WTC11 (cell line): Measurements from ENCODE around the gene BMPER. TPM values are rescaled to one million over a fixed set of nuclear protein-coding genes. Genes with fewer than 3 reads are reported as not detected.

Experiments
- ATAC-seq: fragments of 200-7000 bp; cut with Tn5 transposase; 2 replicates; pipeline ENCODE4 v1.10.0; 2021; ENCODE audit warnings: mild to moderate bottlenecking, moderate library complexity
- CTCF ChIA-PET: fragments of 300-600 bp; sonication (Branson Sonifier 250); formaldehyde crosslinking; loops from one replicate; lab custom pipeline; 2021; ENCODE audit warnings: antibody characterized with exemption; lab: Charles Lee
- POLR2A ChIA-PET: fragments of 350-600 bp; sonication (Branson Sonifier 250); formaldehyde crosslinking; loops from one replicate; lab custom pipeline; 2021; ENCODE audit warnings: antibody characterized with exemption; lab: Charles Lee
- DNase-seq: peaks from one replicate; pipeline ENCODE4 v3.0.0; 2021; ENCODE audit warnings: low spot score
- H3K27ac Mint-ChIP-seq: 2 replicates; pipeline ENCODE4 v1.8.0; 2021; ENCODE audit warnings: mixed read lengths
- H3K27me3 Mint-ChIP-seq: 2 replicates; pipeline ENCODE4 v1.8.0; 2021; ENCODE audit warnings: low read depth, mild to moderate bottlenecking, moderate library complexity, mixed read lengths
- H3K36me3 Mint-ChIP-seq: 2 replicates; pipeline ENCODE4 v1.8.0; 2021; ENCODE audit warnings: mixed read lengths
- H3K4me1 Mint-ChIP-seq: 2 replicates; pipeline ENCODE4 v1.8.0; 2022; ENCODE audit warnings: mixed read lengths
- H3K4me3 Mint-ChIP-seq: 2 replicates; pipeline ENCODE4 v1.8.0; 2021; ENCODE audit warnings: mild to moderate bottlenecking, moderate library complexity, mixed read lengths
- H3K9me3 Mint-ChIP-seq: 2 replicates; pipeline ENCODE4 v1.8.0; 2021; ENCODE audit warnings: mixed read lengths
- ARID4B ChIP-seq: sonication (generic); formaldehyde crosslinking; IDR thresholded peaks from 2 replicates; pipeline ENCODE4 v1.8.0; 2023; ENCODE audit warnings: missing genetic modification reagents, mild to moderate bottlenecking, borderline replicate concordance
- ATF2 ChIP-seq: sonication (generic); formaldehyde crosslinking; IDR thresholded peaks from 2 replicates; pipeline ENCODE4 v1.8.1; 2022; ENCODE audit warnings: low read depth, missing genetic modification reagents, borderline replicate concordance
- CDX4 ChIP-seq: fragments of 250-450 bp; sonication (Bioruptor Pico); IDR thresholded peaks from 2 replicates; pipeline ENCODE4 v1.9.0; 2021; ENCODE audit warnings: moderate library complexity, mild to moderate bottlenecking, inconsistent platforms, borderline replicate concordance
- CREB1 ChIP-seq: sonication (generic); formaldehyde crosslinking; IDR thresholded peaks from 2 replicates; pipeline ENCODE4 v1.8.0; 2023; ENCODE audit warnings: mild to moderate bottlenecking, missing genetic modification reagents
- EMX1 ChIP-seq: fragments of 250-450 bp; sonication (Bioruptor Pico); IDR thresholded peaks from 2 replicates; pipeline ENCODE4 v1.8.0; 2021; ENCODE audit warnings: mild to moderate bottlenecking
- FOXK1 ChIP-seq: sonication (generic); formaldehyde crosslinking; IDR thresholded peaks from 2 replicates; pipeline ENCODE4 v1.8.0; 2022; ENCODE audit warnings: mild to moderate bottlenecking, moderate library complexity, missing genetic modification reagents
- FOXP1 ChIP-seq: sonication (generic); formaldehyde crosslinking; IDR thresholded peaks from 2 replicates; pipeline ENCODE4 v1.8.0; 2022; ENCODE audit warnings: missing genetic modification reagents, mild to moderate bottlenecking, moderate library complexity, borderline replicate concordance
- FOXP4 ChIP-seq: sonication (generic); formaldehyde crosslinking; IDR thresholded peaks from 2 replicates; pipeline ENCODE4 v1.8.0; 2022; ENCODE audit warnings: mild to moderate bottlenecking, missing genetic modification reagents
- GRHL2 ChIP-seq: fragments of 250-450 bp; sonication (Bioruptor Pico); IDR thresholded peaks from 2 replicates; pipeline ENCODE4 v1.8.0; 2022; ENCODE audit warnings: mild to moderate bottlenecking, moderate library complexity; ENCODE audit not compliant: insufficient replicate concordance, severe bottlenecking
- IRF2 ChIP-seq: sonication (generic); formaldehyde crosslinking; IDR thresholded peaks from 2 replicates; pipeline ENCODE4 v1.8.0; 2022; ENCODE audit warnings: low read depth, missing genetic modification reagents, borderline replicate concordance
- JAZF1 ChIP-seq: fragments of 250-450 bp; sonication (Bioruptor Pico); IDR thresholded peaks from 2 replicates; pipeline ENCODE4 v1.9.0; 2021; ENCODE audit warnings: moderate library complexity, mild to moderate bottlenecking, inconsistent platforms
- MYBL2 ChIP-seq: sonication (generic); formaldehyde crosslinking; IDR thresholded peaks from 2 replicates; pipeline ENCODE4 v1.8.1; 2023; ENCODE audit warnings: mild to moderate bottlenecking, moderate library complexity, missing genetic modification reagents
- NFATC4 ChIP-seq: fragments of 250-450 bp; sonication (Bioruptor Pico); IDR thresholded peaks from 2 replicates; pipeline ENCODE4 v1.9.0; 2021; ENCODE audit warnings: mild to moderate bottlenecking
- NR2C2 ChIP-seq: sonication (generic); formaldehyde crosslinking; IDR thresholded peaks from 2 replicates; pipeline ENCODE4 v1.8.0; 2022; ENCODE audit warnings: mild to moderate bottlenecking, missing genetic modification reagents
- PREB ChIP-seq: sonication (generic); formaldehyde crosslinking; IDR thresholded peaks from 2 replicates; pipeline ENCODE4 v1.8.1; 2022; ENCODE audit warnings: mild to moderate bottlenecking, missing genetic modification reagents, moderate library complexity, borderline replicate concordance
- TEAD1 ChIP-seq: sonication (generic); formaldehyde crosslinking; IDR thresholded peaks from 2 replicates; pipeline ENCODE4 v1.8.0; 2022; ENCODE audit warnings: mild to moderate bottlenecking, missing genetic modification reagents
- USF2 ChIP-seq: sonication (generic); formaldehyde crosslinking; IDR thresholded peaks from 2 replicates; pipeline ENCODE4 v1.8.1; 2023; ENCODE audit warnings: mild to moderate bottlenecking, missing genetic modification reagents, moderate library complexity
- ZSCAN18 ChIP-seq: fragments of 250-450 bp; sonication (Bioruptor Pico); IDR thresholded peaks from 2 replicates; pipeline ENCODE4 v2.1.2; 2022; ENCODE audit warnings: mild to moderate bottlenecking, moderate library complexity
- total RNA-seq: library from RNA; stranded (reverse); gene quantifications from 3 replicates; pipeline ENCODE4 v1.2.3, GENCODE V29; 2021

The BMPER gene
- total RNA-seq, 1 experiment from 2014 or later, result 1.9 TPM

GRCh38 chr7:34124765-34125164 is 219.4 kb downstream of the BMPER start:
- peaks cover 29% of the 10 kb centered on the region for H3K9me3 Mint-ChIP-seq
- no peak overlapping the region for H3K27ac Mint-ChIP-seq
- POLR2A ChIA-PET, result no interaction called here
- H3K4me1 Mint-ChIP-seq, result peaks cover 7% of the 10 kb centered on the region
- peaks cover 21% of the 10 kb centered on the region for H3K36me3 Mint-ChIP-seq
- ATAC-seq (no peak), DNase-seq (no peak)
- H3K27me3 Mint-ChIP-seq, result no peaks in the 10 kb centered on the region
- CTCF ChIA-PET, result interaction anchor here (0.7 kb wide), 1 partner anchor 477 kb away, joined by 4 read pairs; no protein-coding TSS in a partner anchor
- no peak overlapping the region for H3K4me3 Mint-ChIP-seq
- TF ChIP-seq PREB (CRISPR knock-in tag) (no peak), NFATC4 (no peak), EMX1 (CRISPR knock-in tag) (no peak), TEAD1 (CRISPR knock-in tag) (no peak), NR2C2 (no peak), FOXK1 (no peak), JAZF1 (CRISPR knock-in tag) (no peak), ARID4B (no peak), ZSCAN18 (CRISPR knock-in tag) (no peak), ATF2 (CRISPR knock-in tag) (no peak), IRF2 (CRISPR knock-in tag) (no peak), CDX4 (no peak), CREB1 (CRISPR knock-in tag) (no peak)

GRCh38 chr7:34128762-34129161 is 223.4 kb downstream of the BMPER start:
- no peaks in the 10 kb centered on the region for H3K27me3 Mint-ChIP-seq
- no peak for ATAC-seq
- TF ChIP-seq USF2 (no peak), FOXP1 (CRISPR knock-in tag) (no peak), GRHL2 (no peak), FOXP4 (CRISPR knock-in tag) (no peak), MYBL2 (CRISPR knock-in tag) (no peak)
- TF ChIP-seq, all 79 proteins: peak for 0
- peaks cover 21% of the 10 kb centered on the region for H3K36me3 Mint-ChIP-seq
- H3K27ac Mint-ChIP-seq, result no peak overlapping the region
- ChIA-PET CTCF (interaction anchor here (0.6 to 1.2 kb wide), 2 partner anchors 32 to 192 kb away, joined by 3 read pairs; no protein-coding TSS in a partner anchor), POLR2A (no interaction called here)
- peaks cover 3% of the 10 kb centered on the region for H3K4me1 Mint-ChIP-seq
- peaks cover 29% of the 10 kb centered on the region for H3K9me3 Mint-ChIP-seq
- H3K4me3 Mint-ChIP-seq, result no peak overlapping the region
- DNase-seq, result no peak
